ENCODE results near the gene CIC.

CIC gene

GRCh38 chr19:42268704-42269477, at the start of gene CIC:
TSS of gene CIC (plus strand) at chr19:42269252. CDS start at chr19:42271784, 2,532 bp downstream.
- peak; percentile 100 for DNase-seq (ENCODE audit: low read depth)

- peak; percentile 96 for DNase-seq (ENCODE audit: low read depth)
Observed at GRCh38 chr19:42219812-42220750, 49.0 kb upstream of the CIC start, which contains the start of gene ZNF526. TSS of gene ZNF526 (plus strand) at chr19:42220312. CDS start at chr19:42224404, 4,092 bp downstream.

GRCh38 chr19:42220751-42221097, 48.3 kb upstream of the CIC start:
- no peak for DNase-seq (ENCODE audit: low read depth)

- DNase-seq (ENCODE audit: low read depth) = no peak
Observed at GRCh38 chr19:42224940-42225717, 43.9 kb upstream of the CIC start.

GRCh38 chr19:42225718-42226292, 43.2 kb upstream of the CIC start:
- no peak for DNase-seq (ENCODE audit: low read depth)

- no peak for DNase-seq (ENCODE audit: low read depth)
Observed at GRCh38 chr19:42226886-42227285, 42.2 kb upstream of the CIC start.

- DNase-seq (ENCODE audit: low read depth) = no peak
Observed at GRCh38 chr19:42228641-42229040, 40.4 kb upstream of the CIC start.

GRCh38 chr19:42229301-42229854, 39.7 kb upstream of the CIC start:
- DNase-seq (ENCODE audit: low read depth) = no peak

GRCh38 chr19:42229855-42230351, 39.1 kb upstream of the CIC start:
- DNase-seq (ENCODE audit: low read depth) = peak; percentile 64

- DNase-seq (ENCODE audit: low read depth) = no peak
Observed at GRCh38 chr19:42230571-42230970, 38.5 kb upstream of the CIC start.

GRCh38 chr19:42232435-42232834, 36.6 kb upstream of the CIC start:
- DNase-seq (ENCODE audit: low read depth) = no peak

GRCh38 chr19:42233106-42233505, 35.9 kb upstream of the CIC start:
- DNase-seq (ENCODE audit: low read depth) = no peak

- DNase-seq (ENCODE audit: low read depth) = no peak
Observed at GRCh38 chr19:42233678-42234292, 35.3 kb upstream of the CIC start.

GRCh38 chr19:42234364-42234763, 34.7 kb upstream of the CIC start:
- no peak for DNase-seq (ENCODE audit: low read depth)

GRCh38 chr19:42235181-42235580, 33.9 kb upstream of the CIC start:
- DNase-seq (ENCODE audit: low read depth) = no peak

GRCh38 chr19:42239544-42240220, 29.4 kb upstream of the CIC start:
- no peak for DNase-seq (ENCODE audit: low read depth)

GRCh38 chr19:42241279-42241678, 27.8 kb upstream of the CIC start:
- no peak for DNase-seq (ENCODE audit: low read depth)

GRCh38 chr19:42242069-42242511, 27.0 kb upstream of the CIC start:
- DNase-seq (ENCODE audit: low read depth) = no peak

GRCh38 chr19:42242512-42243409, 26.3 kb upstream of the CIC start, which contains the start of gene GSK3A:
TSS of gene GSK3A (minus strand) at chr19:42242602. CDS start at chr19:42242465, 137 bp downstream.
- peak; percentile 99 for DNase-seq (ENCODE audit: low read depth)

Measured in fibroblast of gingiva (primary cell).